ENCODE measurements around the gene MRPL52.

GRCh38 chr14:22848351-22849164 lies 18.9 kb downstream of the MRPL52 start:
- TF ChIP-seq REST (IDR thresholded peaks at IDR 0.05; ENCODE audit: low read depth) (no peak), ZBTB7A (IDR thresholded peaks at IDR 0.05; ENCODE audit: low read depth) (no peak), EP300 (IDR thresholded peaks at IDR 0.05; ENCODE audit: borderline replicate concordance) (no peak), MAX (IDR thresholded peaks at IDR 0.05) (no peak), CEBPB (IDR thresholded peaks at IDR 0.05) (no peak), TAF1 (IDR thresholded peaks at IDR 0.05; ENCODE audit: low read depth) (no peak), NFIC (IDR thresholded peaks at IDR 0.05) (no peak), CREB1 (IDR thresholded peaks at IDR 0.05; ENCODE audit: low read depth) (no peak)
